WTC11 (cell line): Measurements from ENCODE around the gene CFAP299. TPM values are rescaled to one million over a fixed set of nuclear protein-coding genes. Genes with fewer than 3 reads are reported as not detected.

Source experiments
- ATAC-seq: fragments of 200-7000 bp; cut with Tn5 transposase; 2 replicates; pipeline ENCODE4 v1.10.0; 2021; ENCODE audit warnings: mild to moderate bottlenecking, moderate library complexity
- CTCF ChIA-PET: fragments of 300-600 bp; sonication (Branson Sonifier 250); formaldehyde crosslinking; loops from one replicate; lab custom pipeline; 2021; ENCODE audit warnings: antibody characterized with exemption; lab: Charles Lee
- POLR2A ChIA-PET: fragments of 350-600 bp; sonication (Branson Sonifier 250); formaldehyde crosslinking; loops from one replicate; lab custom pipeline; 2021; ENCODE audit warnings: antibody characterized with exemption; lab: Charles Lee
- DNase-seq: peaks from one replicate; pipeline ENCODE4 v3.0.0; 2021; ENCODE audit warnings: low spot score
- H3K27ac Mint-ChIP-seq: 2 replicates; pipeline ENCODE4 v1.8.0; 2021; ENCODE audit warnings: mixed read lengths
- H3K27me3 Mint-ChIP-seq: 2 replicates; pipeline ENCODE4 v1.8.0; 2021; ENCODE audit warnings: low read depth, mild to moderate bottlenecking, moderate library complexity, mixed read lengths
- H3K36me3 Mint-ChIP-seq: 2 replicates; pipeline ENCODE4 v1.8.0; 2021; ENCODE audit warnings: mixed read lengths
- H3K4me1 Mint-ChIP-seq: 2 replicates; pipeline ENCODE4 v1.8.0; 2022; ENCODE audit warnings: mixed read lengths
- H3K4me3 Mint-ChIP-seq: 2 replicates; pipeline ENCODE4 v1.8.0; 2021; ENCODE audit warnings: mild to moderate bottlenecking, moderate library complexity, mixed read lengths
- H3K9me3 Mint-ChIP-seq: 2 replicates; pipeline ENCODE4 v1.8.0; 2021; ENCODE audit warnings: mixed read lengths
- ARID4B ChIP-seq: sonication (generic); formaldehyde crosslinking; IDR thresholded peaks from 2 replicates; pipeline ENCODE4 v1.8.0; 2023; ENCODE audit warnings: missing genetic modification reagents, mild to moderate bottlenecking, borderline replicate concordance
- ATF6 ChIP-seq: sonication (generic); formaldehyde crosslinking; IDR thresholded peaks from 2 replicates; pipeline ENCODE4 v1.8.1; 2023; ENCODE audit warnings: mild to moderate bottlenecking, missing genetic modification reagents
- CTCF ChIP-seq: fragments of 200-600 bp; IDR thresholded peaks from 2 replicates; pipeline ENCODE4 v1.8.0; 2022; ENCODE audit warnings: antibody characterized with exemption
- FOXK1 ChIP-seq: sonication (generic); formaldehyde crosslinking; IDR thresholded peaks from 2 replicates; pipeline ENCODE4 v1.8.0; 2022; ENCODE audit warnings: mild to moderate bottlenecking, moderate library complexity, missing genetic modification reagents
- IRF2 ChIP-seq: sonication (generic); formaldehyde crosslinking; IDR thresholded peaks from 2 replicates; pipeline ENCODE4 v1.8.0; 2022; ENCODE audit warnings: low read depth, missing genetic modification reagents, borderline replicate concordance
- JAZF1 ChIP-seq: fragments of 250-450 bp; sonication (Bioruptor Pico); IDR thresholded peaks from 2 replicates; pipeline ENCODE4 v1.9.0; 2021; ENCODE audit warnings: moderate library complexity, mild to moderate bottlenecking, inconsistent platforms
- NFATC4 ChIP-seq: fragments of 250-450 bp; sonication (Bioruptor Pico); IDR thresholded peaks from 2 replicates; pipeline ENCODE4 v1.9.0; 2021; ENCODE audit warnings: mild to moderate bottlenecking
- NFE2L1 ChIP-seq: sonication (generic); formaldehyde crosslinking; IDR thresholded peaks from 2 replicates; pipeline ENCODE4 v1.8.1; 2023; ENCODE audit warnings: missing genetic modification reagents
- RORB ChIP-seq: fragments of 250-450 bp; sonication (Bioruptor Pico); IDR thresholded peaks from 2 replicates; pipeline ENCODE4 v1.9.0; 2021; ENCODE audit warnings: mild to moderate bottlenecking
- SMAD3 ChIP-seq: sonication (generic); formaldehyde crosslinking; IDR thresholded peaks from 2 replicates; pipeline ENCODE4 v1.8.0; 2022; ENCODE audit warnings: missing genetic modification reagents, mild to moderate bottlenecking, borderline replicate concordance
- SP1 ChIP-seq: sonication (generic); formaldehyde crosslinking; conservative IDR thresholded peaks from 2 replicates; pipeline ENCODE4 v1.8.1; 2022; ENCODE audit warnings: missing genetic modification reagents
- ZMAT4 ChIP-seq: fragments of 250-450 bp; sonication (Bioruptor Pico); IDR thresholded peaks from 2 replicates; pipeline ENCODE4 v1.9.0; 2021; ENCODE audit warnings: mild to moderate bottlenecking
- ZNF281 ChIP-seq: sonication (generic); formaldehyde crosslinking; IDR thresholded peaks from 2 replicates; pipeline ENCODE4 v1.8.0; 2023; ENCODE audit warnings: mild to moderate bottlenecking, missing genetic modification reagents
- ZNF425 ChIP-seq: fragments of 250-450 bp; sonication (Bioruptor Pico); conservative IDR thresholded peaks from 2 replicates; pipeline ENCODE4 v1.9.0; 2021; ENCODE audit warnings: mild to moderate bottlenecking
- ZNF512 ChIP-seq: sonication (generic); formaldehyde crosslinking; IDR thresholded peaks from 2 replicates; pipeline ENCODE4 v1.8.1; 2022; ENCODE audit warnings: missing genetic modification reagents, borderline replicate concordance
- total RNA-seq: library from RNA; stranded (reverse); gene quantifications from 3 replicates; pipeline ENCODE4 v1.2.3, GENCODE V29; 2021

CFAP299 gene
- total RNA-seq, 1 experiment from 2014 or later: not detected

- DNase-seq (no peak), ATAC-seq (no peak)
- Mint-ChIP-seq H3K4me3 (no peak overlapping the region), H3K27ac (no peak overlapping the region), H3K4me1 (no peaks in the 10 kb centered on the region), H3K9me3 (no peaks in the 10 kb centered on the region), H3K27me3 (peaks cover 22% of the 10 kb centered on the region), H3K36me3 (no peaks in the 10 kb centered on the region)
- TF ChIP-seq SP1 (CRISPR knock-in tag) (no peak), NFATC4 (CRISPR knock-in tag) (no peak), FOXK1 (no peak), ZNF425 (CRISPR knock-in tag) (no peak), ATF6 (CRISPR knock-in tag) (no peak), ARID4B (CRISPR knock-in tag) (no peak), NFE2L1 (CRISPR knock-in tag) (no peak), RORB (CRISPR knock-in tag) (no peak), ZNF512 (CRISPR knock-in tag) (no peak), ZMAT4 (no peak), ZNF281 (CRISPR knock-in tag) (no peak), SMAD3 (CRISPR knock-in tag) (no peak), CTCF (no peak), IRF2 (CRISPR knock-in tag) (no peak), JAZF1 (CRISPR knock-in tag) (no peak)
- CTCF ChIA-PET: interaction anchor here (0.7 kb wide), 1 partner anchor 57 kb away, joined by 3 read pairs; no protein-coding TSS in a partner anchor
- POLR2A ChIA-PET: no interaction called here
Measured at GRCh38 chr4:80730158-80730557, 394.6 kb downstream of the CFAP299 start.
